Subcutaneous abdominal adipose tissue (tissue), 5 donors: Measurements from ENCODE around the gene MAML1.
A peak's percentile ranks its signal among the peaks of the same experiment; 100 is the strongest.

Experiments
- H3K27ac ChIP-seq: one replicate; pipeline ENCODE4 v1.7.0; 2013; ENCODE audit warnings: low read depth, mild to moderate bottlenecking, inconsistent platforms, low read length, moderate library complexity
- H3K27me3 ChIP-seq, 5 donors: one replicate each; pipeline ENCODE4 v1.7.0; 2013; ENCODE audit warnings: low read length in 5 of 5, inconsistent platforms in 1 of 5; ENCODE audit not compliant: control insufficient read depth in 5 of 5, insufficient read depth in 4 of 5
- H3K36me3 ChIP-seq, 5 donors: one replicate each; pipeline ENCODE4 v1.7.0; 2013; ENCODE audit warnings: low read length in 5 of 5; ENCODE audit not compliant: control insufficient read depth in 5 of 5, insufficient read depth in 5 of 5
- H3K4me1 ChIP-seq, 5 donors: one replicate each; pipeline ENCODE4 v1.7.0; 2013; ENCODE audit warnings: low read length in 5 of 5, mild to moderate bottlenecking in 3 of 5, moderate library complexity in 1 of 5; ENCODE audit not compliant: control insufficient read depth in 5 of 5, insufficient read depth in 5 of 5
- H3K4me3 ChIP-seq, 5 donors: one replicate each; pipeline ENCODE4 v1.7.0; 2013; ENCODE audit warnings: low read length in 5 of 5, low read depth in 1 of 5
- H3K9ac ChIP-seq, 5 donors: one replicate each; pipeline ENCODE4 v1.7.0; 2013; ENCODE audit warnings: low read length in 5 of 5, mild to moderate bottlenecking in 4 of 5, moderate library complexity in 3 of 5
- H3K9me3 ChIP-seq, 5 donors: one replicate each; pipeline ENCODE4 v1.7.0; 2013; ENCODE audit warnings: low read length in 5 of 5; ENCODE audit not compliant: control insufficient read depth in 5 of 5
- donor health status: healthy.
- donor health status: healthy.
- donor health status: healthy.
- donor health status: healthy.
- donor health status: healthy.

MAML1 gene

DNA sequence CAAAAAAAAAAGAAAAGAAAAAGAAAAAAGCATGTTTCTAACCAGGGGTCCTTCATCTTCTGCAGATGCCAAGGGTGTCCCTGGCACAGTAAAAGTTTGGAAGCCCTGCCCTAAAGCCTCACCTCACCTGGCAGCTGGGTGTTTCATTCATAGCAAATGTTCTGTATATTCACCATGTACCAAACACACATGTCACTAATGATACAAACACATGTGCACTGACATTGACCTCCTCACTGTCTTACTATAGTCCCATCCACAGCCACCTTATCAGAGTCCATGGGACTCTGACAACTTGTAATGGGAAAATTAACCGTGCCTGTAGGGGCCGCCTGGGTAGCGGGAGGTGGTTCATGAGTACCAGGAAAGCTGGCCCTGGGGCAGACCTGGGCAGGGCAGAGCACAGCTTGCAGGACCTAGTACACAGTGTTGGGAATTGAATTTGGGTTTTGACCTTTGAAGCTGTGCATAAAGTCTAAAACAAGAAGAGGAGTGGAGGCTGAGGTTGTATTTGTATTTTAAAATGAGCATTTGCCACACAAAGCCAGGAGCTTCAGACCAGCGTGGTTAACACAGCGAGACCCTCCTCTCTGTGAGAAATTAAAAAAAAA is 80.5 kb downstream of the MAML1 start:
- Histone ChIP-seq H3K9ac (no peak overlapping the region), H3K36me3 (peaks cover 0 to 17% (median 9%) of the 10 kb centered on the region in 5 donors), H3K27me3 (no peaks in the 10 kb centered on the region), H3K9me3 (no peaks in the 10 kb centered on the region), H3K4me3 (no peak overlapping the region), H3K27ac (no peak overlapping the region), H3K4me1 (peaks cover 1 to 18% (median 16%) of the 10 kb centered on the region in 5 donors)

DNA sequence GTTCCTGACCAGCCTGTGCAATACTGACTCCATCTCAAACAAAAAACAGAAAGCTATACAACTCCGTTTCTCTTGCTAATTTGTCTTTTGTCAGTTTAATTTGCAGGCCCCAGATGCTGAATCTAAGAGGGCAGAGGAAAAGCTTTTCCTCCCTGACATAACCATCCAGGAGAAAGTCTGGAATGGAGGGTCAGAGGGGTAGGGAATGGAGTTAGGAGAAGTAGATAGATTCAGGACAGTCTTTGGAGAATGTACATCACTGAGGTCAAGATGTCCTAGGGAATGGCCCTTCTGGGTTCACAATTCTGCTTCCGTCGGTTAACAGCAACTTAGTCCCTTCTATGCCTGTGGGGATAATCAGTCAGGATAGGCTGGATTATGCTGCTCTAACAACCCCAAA is 81.5 kb downstream of the MAML1 start:
- Histone ChIP-seq H3K9ac (no peak overlapping the region), H3K4me1 (peaks cover 3 to 25% (median 23%) of the 10 kb centered on the region in 5 donors), H3K27me3 (no peaks in the 10 kb centered on the region), H3K36me3 (peaks cover 0 to 17% (median 9%) of the 10 kb centered on the region in 5 donors), H3K4me3 (no peak overlapping the region), H3K27ac (no peak overlapping the region), H3K9me3 (no peaks in the 10 kb centered on the region)

DNA sequence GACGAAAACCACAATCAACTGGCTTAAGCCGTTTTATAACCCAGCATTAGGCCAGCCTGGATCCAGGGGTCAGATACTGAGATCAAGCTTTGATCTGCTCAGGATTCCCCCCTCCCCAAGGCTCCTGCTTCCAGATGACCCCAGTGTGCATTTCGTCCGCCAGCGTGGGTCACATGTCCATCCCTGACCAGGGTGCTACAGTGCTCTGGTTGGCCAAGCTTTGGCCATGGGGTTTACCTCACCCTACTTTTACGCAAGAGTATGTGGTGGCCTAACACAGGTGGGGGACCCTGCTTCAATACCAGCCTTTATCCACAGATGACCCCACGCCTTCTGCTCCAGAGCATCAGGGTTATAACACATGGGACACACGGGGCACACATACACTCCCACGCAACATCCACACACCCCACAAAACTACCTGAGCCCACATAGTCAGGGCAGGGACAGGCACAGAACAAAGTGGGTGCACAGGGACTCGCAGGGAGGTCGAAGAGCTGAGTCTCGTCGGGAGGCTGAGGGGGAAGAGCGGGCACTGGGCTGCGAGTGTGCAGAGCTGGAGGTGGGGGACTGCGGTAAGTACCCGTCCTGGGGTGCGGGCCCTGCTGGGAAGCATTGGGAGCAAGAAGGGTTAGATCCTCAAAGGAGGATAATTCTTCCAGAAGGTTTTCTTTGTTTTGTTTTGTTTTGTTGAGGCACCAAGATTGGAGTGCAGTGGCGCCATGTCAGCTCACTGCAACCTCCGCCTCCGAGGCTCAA is 83.0 kb downstream of the MAML1 start:
- no peak overlapping the region for H3K4me3 ChIP-seq
- no peak overlapping the region for H3K9ac ChIP-seq
- H3K9me3 ChIP-seq: no peaks in the 10 kb centered on the region
- H3K27me3 ChIP-seq: no peaks in the 10 kb centered on the region
- no peak overlapping the region for H3K27ac ChIP-seq
- H3K4me1 ChIP-seq: peaks cover 7 to 40% (median 35%) of the 10 kb centered on the region in 5 donors
- peaks cover 0 to 17% (median 9%) of the 10 kb centered on the region in 5 donors for H3K36me3 ChIP-seq

DNA sequence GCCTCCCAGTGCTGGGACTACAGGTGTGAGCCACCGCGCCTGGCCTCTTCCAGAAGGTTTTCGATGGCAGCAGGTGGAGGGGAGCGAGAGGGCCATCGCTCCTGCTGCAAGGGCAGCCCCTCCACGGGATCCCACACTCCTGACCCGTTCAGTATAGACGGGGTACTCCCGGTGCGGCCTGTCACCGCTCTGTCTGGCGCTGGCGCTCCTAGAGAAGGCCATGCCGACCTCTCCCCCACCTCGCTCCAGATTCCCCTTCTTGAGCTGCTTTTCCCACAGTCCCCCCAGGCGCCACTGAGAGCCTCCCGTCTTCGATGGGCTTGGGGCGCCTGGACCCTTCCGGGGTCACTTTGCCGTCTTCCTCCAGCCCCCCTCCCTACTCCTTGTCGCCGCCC is 83.8 kb downstream of the MAML1 start:
- Histone ChIP-seq H3K9me3 (no peaks in the 10 kb centered on the region), H3K9ac (peak overlapping the region in 4 of 5 donors; percentile 4 to 76 (median 47)), H3K36me3 (peaks cover 0 to 17% (median 9%) of the 10 kb centered on the region in 5 donors), H3K27ac (no peak overlapping the region), H3K4me3 (peak overlapping the region in 3 of 5 donors; percentile 57 to 67 (median 59)), H3K4me1 (peaks cover 7 to 40% (median 35%) of the 10 kb centered on the region in 5 donors), H3K27me3 (no peaks in the 10 kb centered on the region)

DNA sequence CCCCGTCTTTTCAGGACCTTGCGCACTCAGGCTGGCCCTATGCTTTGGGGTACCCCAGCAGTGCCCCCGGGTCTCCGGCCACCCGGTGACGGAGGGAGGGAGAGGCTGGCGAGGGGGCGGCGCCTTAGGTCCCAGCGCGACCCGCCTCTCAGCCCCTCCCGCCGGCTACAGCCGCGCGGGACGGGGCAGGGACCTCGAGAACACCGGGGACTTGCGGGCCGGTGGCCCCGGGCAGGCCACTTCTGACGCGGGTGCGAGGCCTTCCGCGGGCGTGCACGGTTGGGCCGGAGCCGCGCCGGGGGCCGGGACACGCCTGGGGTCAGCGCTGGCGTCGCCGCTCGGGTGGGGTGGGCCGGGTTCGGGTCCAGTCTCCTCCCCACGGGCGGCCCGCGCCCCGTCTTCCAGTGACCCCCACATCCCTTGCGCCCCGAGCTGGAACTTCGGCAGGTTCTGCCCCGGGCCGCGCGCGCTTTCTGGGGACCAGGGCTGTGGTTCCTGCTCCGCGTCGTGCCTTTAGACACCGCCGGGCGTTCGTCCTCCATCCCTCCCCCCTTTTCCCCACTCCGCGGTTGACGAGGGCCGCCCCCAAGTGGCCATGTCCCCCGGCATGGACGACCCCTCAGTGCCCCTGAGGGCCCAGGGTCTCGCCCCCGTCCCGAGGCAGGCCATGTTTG is 84.3 kb downstream of the MAML1 start:
- Histone ChIP-seq H3K4me3 (peak overlapping the region in 4 of 5 donors; percentile 44 to 67 (median 58)), H3K4me1 (peaks cover 9 to 44% (median 37%) of the 10 kb centered on the region in 5 donors), H3K27ac (peak overlapping the region; percentile 100)

DNA sequence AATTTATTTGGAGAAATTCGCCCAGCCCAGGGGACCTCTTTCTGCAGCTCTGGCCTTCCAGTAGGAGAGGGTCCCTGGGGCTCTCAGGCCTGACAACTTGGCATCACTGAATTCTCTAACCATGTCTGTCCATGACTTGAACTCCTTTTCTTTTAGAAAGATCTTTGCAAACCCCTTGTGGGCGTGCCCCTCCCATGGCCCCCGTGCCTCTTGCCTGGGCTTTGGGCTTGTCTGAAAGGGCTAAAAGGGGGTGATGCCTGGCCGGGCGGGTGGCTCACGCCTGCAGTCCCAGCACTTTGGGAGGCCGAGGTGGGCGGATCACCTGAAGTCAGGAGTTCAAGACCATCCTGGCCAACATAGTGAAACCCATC is 84.8 kb downstream of the MAML1 start:
- peaks cover 0 to 16% (median 12%) of the 10 kb centered on the region in 5 donors for H3K36me3 ChIP-seq
- H3K9ac ChIP-seq: peak overlapping the region in 3 of 5 donors; percentile 30 to 74 (median 43)
- H3K4me3 ChIP-seq: peak overlapping the region in 4 of 5 donors; percentile 44 to 67 (median 58)
- peaks cover 14 to 49% (median 43%) of the 10 kb centered on the region in 5 donors for H3K4me1 ChIP-seq
- H3K27ac ChIP-seq: peak overlapping the region; percentile 100
- no peaks in the 10 kb centered on the region for H3K27me3 ChIP-seq
- no peaks in the 10 kb centered on the region for H3K9me3 ChIP-seq

More for the DNA sequence above, 84.3 kb downstream of the MAML1 start:
- H3K9me3 ChIP-seq: no peaks in the 10 kb centered on the region
- peak overlapping the region in 4 of 5 donors; percentile 30 to 76 (median 47) for H3K9ac ChIP-seq
- H3K27me3 ChIP-seq: no peaks in the 10 kb centered on the region
- H3K36me3 ChIP-seq: peaks cover 0 to 16% (median 9%) of the 10 kb centered on the region in 5 donors

DNA sequence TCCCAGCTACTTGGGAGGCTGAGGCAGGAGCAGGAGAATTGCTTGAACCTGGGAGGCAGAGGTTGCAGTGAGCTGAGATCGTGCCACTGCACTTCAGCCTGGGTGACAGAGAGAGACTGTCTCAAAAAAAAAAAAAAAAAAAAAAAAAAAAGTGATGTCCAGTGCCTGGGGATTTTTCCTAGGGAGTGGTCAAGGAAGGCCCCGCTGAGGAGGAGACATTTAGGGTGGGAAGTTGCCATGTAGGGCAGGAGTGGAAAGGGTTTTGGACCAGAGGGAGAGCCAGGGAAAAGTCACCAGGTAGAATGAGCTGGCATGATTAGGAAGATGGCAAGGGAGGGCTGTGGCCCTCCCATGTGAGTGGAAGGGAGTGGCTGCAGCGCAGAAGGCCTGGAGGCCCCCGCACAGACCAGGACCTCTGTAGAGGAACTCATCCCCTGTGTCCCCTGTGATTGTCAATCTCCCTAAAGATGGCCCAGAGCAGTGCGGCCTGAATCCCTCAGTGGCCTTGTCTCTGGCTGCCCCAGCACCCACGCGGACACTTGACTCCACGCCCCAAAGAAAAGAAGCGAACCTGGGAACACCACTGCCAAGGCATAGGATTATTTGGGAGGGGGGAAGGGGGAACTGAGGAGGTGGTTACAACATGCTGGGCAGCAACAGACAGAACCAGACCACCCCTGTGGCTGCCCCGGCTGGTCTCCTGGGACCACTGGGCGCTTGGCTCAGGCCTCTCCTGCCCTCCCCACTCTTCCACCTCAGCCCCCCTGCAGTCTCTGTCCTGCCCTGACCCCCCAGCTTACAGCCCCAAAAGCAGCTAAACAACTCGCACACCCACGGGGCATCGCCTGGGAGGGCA is 85.5 kb downstream of the MAML1 start:
- Histone ChIP-seq H3K4me3 (peak overlapping the region; percentile 50 to 95 (median 65)), H3K36me3 (peaks cover 0 to 18% (median 14%) of the 10 kb centered on the region in 5 donors), H3K27ac (peak overlapping the region; percentile 100), H3K9me3 (no peaks in the 10 kb centered on the region), H3K9ac (peak overlapping the region; percentile 7 to 100 (median 78)), H3K27me3 (no peaks in the 10 kb centered on the region), H3K4me1 (peaks cover 19 to 56% (median 49%) of the 10 kb centered on the region in 5 donors)

DNA sequence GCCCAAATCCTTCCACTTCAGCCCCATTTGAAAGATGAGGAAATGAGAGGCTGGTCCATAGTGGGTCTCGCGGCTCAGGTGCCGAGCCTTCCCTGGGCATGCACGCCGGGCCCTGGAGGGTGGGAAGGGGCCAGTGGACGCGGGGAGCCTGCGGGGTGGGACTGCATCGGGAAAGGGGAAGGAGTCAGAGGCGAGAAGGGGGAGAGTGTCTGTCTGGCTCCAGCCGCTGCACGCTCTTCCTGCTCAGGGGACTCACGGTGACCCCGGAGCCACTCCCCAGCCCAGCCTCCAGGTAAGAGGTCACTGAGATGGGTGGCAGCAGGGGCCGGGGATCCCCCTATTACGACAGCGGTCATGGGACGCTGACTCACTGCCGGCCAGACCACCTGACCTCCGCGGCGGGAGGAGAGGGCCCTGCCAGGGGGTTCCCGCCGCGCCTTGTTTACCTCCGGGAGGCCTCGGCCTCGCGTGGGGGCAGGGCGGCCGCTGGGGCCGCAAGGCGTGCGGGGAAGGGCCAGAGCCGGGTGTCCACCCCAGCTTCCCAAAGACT is 86.2 kb downstream of the MAML1 start:
- Histone ChIP-seq H3K4me3 (peak overlapping the region; percentile 50 to 95 (median 88)), H3K9ac (peak overlapping the region; percentile 90 to 100 (median 99)), H3K27ac (peak overlapping the region; percentile 100), H3K4me1 (peaks cover 21 to 63% (median 56%) of the 10 kb centered on the region in 5 donors), H3K9me3 (no peaks in the 10 kb centered on the region), H3K36me3 (peaks cover 0 to 21% (median 19%) of the 10 kb centered on the region in 5 donors), H3K27me3 (no peaks in the 10 kb centered on the region)
